Colon (tissue), 2 donors: ENCODE results near the gene PYROXD2.

Source experiments
- FAIRE-seq: peaks from 2 replicates; lab custom pipeline; 2012; peaks lifted over from hg19 to GRCh38; lab: Jason Lieb, UNC
- donor health status: control.
- donor health status: control.

Gene PYROXD2

DNA sequence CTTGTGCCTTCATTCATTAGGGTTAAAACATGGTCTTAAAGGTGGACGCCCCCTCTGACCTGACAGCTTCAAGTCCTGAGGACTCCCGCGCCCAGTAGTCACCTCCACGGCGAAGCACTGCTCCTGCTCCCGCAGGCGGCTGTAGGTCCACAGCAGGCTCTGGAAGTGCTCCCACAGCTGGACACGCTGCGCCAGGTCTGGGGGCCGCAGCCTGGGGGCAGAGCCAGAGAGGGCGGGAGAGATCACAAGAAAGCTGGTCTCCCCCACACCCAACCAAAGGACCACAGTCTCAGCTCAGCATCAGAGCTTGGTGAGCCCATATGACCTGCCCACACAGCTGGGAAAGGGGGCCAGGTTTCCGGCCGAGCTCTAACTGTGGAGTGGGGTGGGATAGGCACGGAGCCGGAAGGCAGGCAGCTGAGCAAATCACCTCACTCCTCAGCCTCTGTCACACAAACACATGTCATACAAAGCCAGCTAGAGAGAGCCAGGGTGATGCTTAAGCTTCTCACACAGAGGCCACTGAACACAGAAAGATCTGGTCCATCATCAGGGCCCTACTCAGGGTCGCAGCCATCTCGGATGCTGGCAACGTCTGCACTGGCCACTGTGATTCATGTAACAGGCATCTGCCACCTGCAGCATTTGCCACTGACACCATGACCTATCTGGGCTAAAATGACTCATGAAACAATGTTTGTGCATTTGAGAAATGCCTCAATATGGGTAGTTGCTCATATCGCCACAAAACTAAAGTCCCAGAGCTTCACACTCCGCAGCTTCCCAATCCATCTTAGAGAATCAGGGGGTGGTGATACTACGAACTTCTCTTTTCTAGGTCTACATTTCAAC, 19.1 kb upstream of the PYROXD2 start:
- no peak for FAIRE-seq

- FAIRE-seq = no peak
Observed at GRCh38 chr10:98433371-98433770, 18.4 kb upstream of the PYROXD2 start.

DNA sequence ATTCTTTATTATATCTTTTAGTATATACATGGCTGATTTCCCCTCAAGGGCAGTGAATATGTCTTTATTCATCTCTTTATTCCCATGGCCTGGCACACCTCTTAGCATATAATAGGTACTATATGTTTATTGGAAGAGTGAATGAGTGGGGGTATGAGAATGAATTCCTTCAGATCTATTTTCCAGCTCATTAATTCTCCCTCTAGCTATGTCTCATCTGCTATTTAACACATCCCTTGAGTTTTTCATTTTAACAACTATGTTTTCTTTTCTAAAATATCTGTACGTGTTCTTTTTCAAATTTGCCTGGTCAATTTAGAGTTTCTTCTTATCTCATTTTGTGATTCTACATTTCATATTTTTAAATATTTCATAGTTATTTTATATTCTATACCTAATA, 17.3 kb upstream of the PYROXD2 start:
- FAIRE-seq = no peak

DNA sequence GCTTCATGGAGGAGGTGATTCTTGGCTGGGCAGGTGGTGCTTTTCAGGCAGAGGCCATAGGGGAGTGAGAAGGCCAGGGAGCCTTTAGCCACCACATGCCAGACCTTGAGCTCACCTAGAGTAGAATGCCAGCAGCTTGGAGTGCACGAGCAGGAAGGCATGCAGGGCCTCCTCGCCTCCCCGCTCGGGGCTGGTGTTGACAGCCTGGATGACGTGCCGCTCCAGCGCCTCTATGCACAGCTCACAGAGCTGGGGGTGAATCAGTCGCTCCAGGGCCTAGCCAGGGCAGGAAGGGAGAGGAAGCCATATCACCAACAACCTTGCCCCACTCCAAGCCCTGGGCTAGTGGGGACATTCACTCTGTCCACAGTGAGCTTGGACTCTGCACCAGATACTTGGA, 16.0 kb upstream of the PYROXD2 start:
- no peak for FAIRE-seq

- no peak for FAIRE-seq
Observed at GRCh38 chr10:98430427-98430826, 15.4 kb upstream of the PYROXD2 start.

- FAIRE-seq = no peak
Observed at GRCh38 chr10:98429320-98430072, 14.5 kb upstream of the PYROXD2 start.

- FAIRE-seq = no peak
Observed at GRCh38 chr10:98427011-98427515, 12.1 kb upstream of the PYROXD2 start.

- FAIRE-seq = no peak
Observed at GRCh38 chr10:98425511-98426352, 10.8 kb upstream of the PYROXD2 start.

GRCh38 chr10:98424295-98425254, 9.6 kb upstream of the PYROXD2 start:
- no peak for FAIRE-seq

- no peak for FAIRE-seq
Observed at GRCh38 chr10:98423691-98424120, 8.7 kb upstream of the PYROXD2 start.

DNA sequence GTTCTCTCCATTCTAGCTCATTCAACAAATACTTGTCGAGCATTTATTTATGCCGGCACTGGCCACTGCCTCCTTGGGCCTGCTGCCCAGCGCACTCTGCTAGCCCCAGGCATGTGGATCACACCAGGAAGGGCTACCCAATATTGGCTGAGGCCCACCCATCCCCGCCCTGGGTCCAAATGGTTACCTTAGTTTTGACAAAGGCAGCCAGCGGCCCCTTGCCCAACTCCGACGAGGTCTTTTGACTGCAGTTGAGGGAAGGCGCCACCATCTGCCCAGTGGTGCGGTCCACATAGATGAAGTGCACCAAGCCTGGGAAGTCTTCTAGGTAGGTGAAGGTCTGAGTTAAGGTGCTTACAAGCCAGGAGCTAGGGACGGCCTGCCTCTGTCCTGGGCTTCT, 7.2 kb upstream of the PYROXD2 start:
- no peak for FAIRE-seq

DNA sequence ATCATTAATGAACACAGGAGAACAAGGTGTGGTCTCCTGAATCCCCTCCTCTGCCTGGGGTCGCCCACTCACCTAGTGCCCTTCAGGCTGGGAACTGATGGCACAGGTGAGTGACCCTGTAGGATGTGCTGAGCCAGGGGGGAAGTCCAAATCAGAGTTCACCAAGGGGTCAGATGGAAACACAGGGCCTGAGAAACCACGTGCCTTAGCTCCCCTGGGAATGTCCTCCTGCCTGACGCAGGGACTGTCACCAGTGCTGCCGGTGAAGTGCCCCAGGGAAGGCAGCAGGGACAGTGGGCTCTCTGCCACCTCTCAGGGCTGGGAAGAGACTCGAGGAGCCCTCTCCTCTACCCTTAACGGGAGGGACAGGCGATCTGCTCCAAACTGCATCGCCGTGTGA, 5.8 kb upstream of the PYROXD2 start:
- FAIRE-seq = no peak

- FAIRE-seq = no peak
Observed at GRCh38 chr10:98419469-98420261, 4.7 kb upstream of the PYROXD2 start.

DNA sequence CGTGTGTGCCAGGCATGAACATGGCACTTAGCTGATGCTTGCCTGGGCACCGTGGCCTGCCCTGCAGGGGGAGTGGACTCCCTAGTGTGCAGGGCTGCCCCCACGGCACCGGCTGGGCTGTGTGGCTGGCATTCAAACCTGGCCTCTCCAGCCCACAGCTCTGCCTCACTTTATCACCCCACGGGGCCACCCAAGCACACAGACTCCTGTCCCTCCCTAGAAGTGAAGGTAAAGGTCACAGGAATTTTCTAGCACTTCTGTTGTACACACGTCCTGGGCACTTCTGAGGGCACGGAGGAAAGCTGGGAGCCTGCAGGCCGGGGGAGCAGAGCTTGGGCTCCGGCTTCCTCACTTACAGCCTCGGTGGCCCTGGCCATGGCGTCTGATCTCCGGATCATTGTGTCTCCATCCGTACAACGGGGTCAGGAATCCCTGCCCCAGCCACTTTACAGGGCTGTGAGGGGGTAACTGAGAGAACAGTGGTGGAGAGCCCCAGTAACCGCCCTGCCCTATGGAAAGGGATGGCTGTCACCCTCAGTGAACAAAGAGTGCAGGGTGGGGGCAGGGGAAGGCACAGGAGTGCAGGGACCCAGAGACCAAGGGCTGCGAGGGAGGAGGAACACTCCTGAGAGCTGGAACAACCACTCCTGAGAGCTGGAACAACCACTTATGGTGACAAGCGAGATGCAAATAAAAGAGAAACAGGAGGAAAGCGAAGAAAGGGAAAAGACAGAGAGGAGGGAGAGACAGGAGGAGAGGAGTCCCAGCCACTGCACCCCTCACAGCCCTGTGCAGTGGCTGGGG, 3.9 kb upstream of the PYROXD2 start:
- FAIRE-seq = no peak

DNA sequence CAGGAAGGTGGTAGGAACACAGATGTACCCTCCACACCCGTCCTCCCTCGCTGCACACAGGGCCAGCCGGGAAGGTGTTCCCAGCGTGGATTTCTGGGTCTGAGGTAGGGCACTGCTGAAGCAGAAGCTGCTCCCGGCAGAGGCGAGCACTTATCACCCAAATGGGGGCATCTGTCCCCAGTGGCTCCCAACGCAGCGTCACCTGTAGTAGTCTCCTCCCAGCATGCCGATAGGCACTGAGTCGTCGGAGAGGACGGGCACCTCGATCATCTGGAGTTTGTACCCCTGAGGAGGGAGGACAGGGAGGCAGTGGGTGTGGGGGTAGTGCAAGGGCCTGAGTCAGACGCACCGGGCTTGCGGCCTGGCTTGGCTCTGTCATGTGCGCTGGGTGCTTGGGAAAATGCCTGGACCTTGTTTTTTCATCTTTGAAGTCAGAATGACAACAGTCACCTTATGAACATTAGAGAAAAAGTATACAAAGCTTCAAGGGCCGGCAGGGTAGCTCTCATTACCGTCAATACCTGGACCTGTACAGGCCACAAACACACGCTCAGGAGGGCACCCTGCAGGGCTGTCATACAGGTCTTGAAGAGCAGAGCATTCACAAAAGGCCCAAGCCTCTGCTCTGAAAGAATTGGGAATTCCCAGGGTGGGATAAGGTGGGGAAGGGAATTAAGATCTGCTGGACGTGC, 3.1 kb upstream of the PYROXD2 start:
- FAIRE-seq = no peak

DNA sequence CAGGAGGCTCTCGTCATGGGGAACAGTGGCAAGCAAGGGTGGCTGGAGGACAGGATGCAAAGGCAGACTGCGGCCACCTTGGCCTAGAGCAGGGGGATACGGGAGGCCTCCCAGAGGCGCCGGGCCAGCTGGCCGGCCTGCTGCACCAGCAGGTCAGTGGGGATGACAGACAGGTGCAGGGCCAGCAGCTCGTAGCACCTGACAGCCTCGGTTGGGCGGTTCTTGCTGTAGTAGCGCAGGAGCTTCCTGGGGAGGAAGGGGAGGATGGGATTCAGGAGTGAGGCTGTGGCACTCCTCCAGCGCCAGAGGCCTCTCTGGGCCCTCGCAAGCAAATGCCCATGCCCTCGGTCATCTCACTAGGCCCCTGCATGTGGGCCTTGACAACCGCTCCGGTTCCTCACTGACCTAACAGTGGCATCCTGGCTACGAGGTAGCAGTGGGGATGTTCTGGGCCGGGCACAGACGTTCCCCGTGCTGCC, 2.5 kb upstream of the PYROXD2 start:
- FAIRE-seq = no peak

GRCh38 chr10:98416606-98417388, 1.8 kb upstream of the PYROXD2 start:
- FAIRE-seq = no peak

DNA sequence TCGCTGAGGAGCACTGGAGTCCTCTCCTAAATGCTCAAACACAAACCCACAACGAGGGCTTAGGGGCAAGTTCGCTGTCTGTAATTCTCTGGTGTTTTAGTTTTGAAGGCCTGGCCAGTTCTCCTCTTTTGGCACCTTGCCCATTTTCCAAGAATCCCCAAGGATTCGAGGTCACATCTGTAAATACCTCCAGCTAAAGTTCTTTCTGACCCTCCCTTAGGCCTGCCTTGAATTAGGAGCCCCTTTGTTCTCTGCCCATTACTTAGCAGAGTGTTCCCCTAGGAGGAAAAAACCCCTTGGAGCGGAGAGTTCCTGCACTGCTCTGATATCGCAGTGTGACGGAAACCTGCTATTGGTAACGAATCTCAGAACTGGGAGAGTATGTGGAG, 743 bp upstream of the PYROXD2 start:
- FAIRE-seq = no peak
